ENCODE data around the gene CHID1.

CHID1 gene

GRCh38 chr11:933142-933851, 22.7 kb upstream of the CHID1 start:
- no peak for DNase-seq (ENCODE audit: low read depth in 2 of 2)

GRCh38 chr11:932435-932834, 21.8 kb upstream of the CHID1 start:
- DNase-seq (ENCODE audit: low read depth in 2 of 2): no peak

DNA sequence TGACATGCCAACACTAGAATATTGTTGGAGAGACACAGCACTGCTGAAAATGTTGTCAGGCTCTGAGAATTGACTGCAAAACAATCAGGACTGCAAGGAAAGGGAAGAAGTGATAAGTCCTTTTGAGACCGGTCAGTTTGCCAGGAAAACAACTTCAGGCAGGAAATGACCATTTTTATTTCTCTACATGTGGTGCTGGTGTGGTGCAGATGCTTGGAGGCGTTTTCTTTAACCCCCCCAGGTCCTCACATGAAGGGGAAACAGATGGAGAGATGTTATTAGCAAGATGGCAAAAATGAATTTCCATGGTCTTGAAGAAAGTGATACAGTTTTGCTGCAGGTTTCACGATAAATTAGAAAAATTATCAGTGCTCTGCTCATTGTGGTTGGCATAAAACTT, 20.8 kb upstream of the CHID1 start:
- DNase-seq (ENCODE audit: low read depth in 2 of 2): no peak

GRCh38 chr11:929405-929804, 18.8 kb upstream of the CHID1 start:
- no peak for DNase-seq (ENCODE audit: low read depth in 2 of 2)

DNA sequence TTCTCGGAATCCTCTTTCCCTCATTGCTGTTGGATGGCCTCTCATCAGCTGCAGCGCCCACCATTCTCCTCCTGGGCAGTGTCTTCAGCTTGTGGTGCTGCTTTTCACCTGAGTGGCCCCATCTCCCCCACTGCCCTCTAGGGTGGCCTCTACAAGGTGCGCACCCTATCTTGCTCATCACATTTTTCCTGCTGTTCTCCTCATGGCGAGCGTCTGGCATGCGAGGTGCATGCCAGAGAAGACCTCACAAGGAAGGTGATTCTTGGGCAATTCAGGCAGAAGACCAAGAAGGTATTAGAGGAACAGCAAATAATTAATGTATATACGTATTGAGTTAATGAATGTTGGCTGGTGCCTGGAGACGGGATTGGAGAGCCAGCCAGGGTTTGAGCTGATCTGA, 18.2 kb upstream of the CHID1 start:
- DNase-seq (ENCODE audit: low read depth in 2 of 2): no peak

DNA sequence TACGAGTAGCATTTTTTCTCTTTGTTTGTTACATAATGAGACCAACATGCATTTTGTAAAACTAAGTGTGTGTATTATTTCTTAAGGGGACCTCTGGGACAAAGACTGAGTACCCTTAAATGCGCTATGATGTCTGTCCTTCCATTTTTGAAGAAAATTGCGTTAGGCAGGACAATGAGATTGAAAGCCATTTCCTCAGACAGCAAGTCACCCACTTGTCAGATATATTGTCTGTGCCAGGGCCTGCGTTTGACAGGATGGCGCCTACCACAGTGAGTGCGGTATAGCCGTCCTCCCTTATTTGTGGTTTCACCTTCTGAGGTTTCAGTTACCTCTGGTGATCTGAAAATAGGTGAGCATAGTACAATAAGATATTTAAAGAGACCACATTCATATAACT, 17.3 kb upstream of the CHID1 start:
- no peak for DNase-seq (ENCODE audit: low read depth in 2 of 2)

DNA sequence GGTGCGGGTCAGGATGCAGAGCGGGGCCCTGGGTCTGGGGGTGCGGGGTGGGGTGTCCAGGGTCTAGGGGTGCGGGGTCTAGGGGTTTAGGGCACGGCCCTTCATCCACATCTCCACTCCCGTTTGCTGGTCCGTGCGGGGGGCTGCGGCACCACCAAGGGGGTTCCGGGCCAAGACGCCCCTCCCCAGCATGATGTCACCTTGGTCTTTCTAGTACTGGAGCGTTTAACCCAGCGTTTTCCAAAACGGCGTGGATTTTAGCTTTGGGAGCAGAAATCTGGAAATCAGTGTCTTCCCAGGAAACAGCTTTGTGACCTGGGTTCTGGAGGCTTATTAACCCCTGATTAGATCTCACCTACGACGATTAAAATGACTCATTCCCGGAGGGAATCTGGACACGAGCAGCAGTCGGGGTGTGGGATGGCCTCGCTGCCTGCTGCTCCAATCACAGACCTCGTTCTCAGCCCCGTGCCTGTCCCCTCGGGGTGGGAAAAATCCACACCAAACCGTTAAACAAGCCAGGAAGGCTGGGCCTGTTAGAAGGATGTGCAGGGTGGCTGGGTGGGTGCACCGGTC, 15.8 kb upstream of the CHID1 start:
- no peak for DNase-seq (ENCODE audit: low read depth in 2 of 2)

DNA sequence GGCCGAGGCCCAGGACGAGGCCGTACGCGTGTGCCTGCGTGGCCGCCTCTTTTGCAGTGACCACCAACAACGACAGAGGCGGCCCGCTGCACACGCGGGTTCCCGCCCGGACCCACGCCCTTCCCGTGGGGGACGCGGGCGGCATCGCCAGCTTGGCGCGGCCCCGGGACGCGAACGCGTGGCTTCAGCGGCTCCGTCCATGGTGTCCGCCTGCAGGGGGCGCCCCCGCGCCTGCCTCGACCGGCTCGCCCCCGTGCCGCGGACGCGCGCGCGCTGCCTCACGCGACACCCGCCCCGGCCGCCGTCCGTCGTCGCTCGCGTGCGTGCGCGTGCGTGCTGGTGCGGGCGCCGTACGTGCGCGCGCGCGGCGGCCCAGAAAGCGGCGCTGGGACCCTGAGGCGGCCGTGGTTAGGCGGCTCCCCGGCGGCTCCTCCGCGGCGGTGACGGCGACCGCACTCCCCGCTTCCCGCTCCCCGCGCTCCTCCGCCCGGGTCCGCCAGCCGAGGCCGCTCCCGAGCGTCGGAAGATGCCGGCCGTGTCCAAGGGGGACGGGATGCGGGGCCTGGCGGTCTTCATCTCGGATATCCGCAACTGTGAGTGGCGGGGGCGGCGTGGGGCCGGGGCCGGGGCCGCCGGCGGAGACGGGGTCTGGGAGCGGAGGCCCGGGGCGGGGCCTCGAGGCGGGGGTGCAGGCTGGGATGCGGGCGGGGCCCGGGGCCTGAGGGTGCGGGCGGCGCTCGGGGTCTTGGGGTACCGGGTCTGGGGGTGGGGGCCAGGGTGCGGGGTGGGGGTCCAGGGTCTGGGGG, 15.1 kb upstream of the CHID1 start, which contains the start of gene AP2A2:
Gene AP2A2 (plus strand): TSS at position 375 of the 806 bp plus-strand sequence. CDS start 152 bp downstream, at position 527.
- peak; percentile 73 to 91 for DNase-seq (ENCODE audit: low read depth in 2 of 2)

GRCh38 chr11:925158-925495, 14.5 kb upstream of the CHID1 start:
- DNase-seq (ENCODE audit: low read depth in 2 of 2): no peak

DNA sequence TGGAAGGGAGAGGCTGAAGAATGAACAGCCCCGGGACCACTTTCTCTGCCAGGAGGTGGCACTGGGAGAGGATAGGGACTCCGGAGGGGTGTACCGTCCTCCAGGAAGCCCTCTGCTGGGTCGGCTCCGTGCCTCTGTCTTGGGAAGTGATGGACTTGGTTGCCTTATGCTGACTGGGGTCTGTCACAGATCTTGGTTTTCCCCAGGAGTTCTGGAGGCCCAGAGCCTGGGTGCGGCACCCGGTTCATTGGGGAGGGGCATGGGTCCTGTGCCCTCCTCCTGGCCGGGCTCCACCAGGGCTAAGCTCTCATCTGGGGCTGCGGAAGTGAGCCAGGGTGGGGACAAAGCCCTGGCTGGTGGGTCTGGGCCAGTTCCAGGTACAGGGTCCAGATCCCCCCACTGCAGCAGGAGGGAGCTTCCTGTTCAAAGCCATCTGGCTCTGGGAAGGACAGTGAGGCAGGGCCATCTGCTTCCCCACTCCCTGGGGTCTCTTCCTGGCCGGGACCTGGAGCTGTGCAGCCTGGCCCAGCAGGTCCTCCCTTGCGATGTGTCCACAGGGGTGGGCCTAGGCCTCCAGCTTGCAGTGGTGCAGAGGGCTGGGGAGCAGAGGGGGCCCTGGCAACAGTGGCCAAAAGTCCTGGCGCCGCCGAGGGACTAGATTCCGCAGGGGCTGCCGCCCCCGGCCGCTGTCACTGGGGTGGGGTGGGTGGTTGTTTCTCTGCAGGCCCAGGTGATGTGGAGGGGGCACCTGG, 14.0 kb upstream of the CHID1 start:
- no peak for DNase-seq (ENCODE audit: low read depth in 2 of 2)

DNA sequence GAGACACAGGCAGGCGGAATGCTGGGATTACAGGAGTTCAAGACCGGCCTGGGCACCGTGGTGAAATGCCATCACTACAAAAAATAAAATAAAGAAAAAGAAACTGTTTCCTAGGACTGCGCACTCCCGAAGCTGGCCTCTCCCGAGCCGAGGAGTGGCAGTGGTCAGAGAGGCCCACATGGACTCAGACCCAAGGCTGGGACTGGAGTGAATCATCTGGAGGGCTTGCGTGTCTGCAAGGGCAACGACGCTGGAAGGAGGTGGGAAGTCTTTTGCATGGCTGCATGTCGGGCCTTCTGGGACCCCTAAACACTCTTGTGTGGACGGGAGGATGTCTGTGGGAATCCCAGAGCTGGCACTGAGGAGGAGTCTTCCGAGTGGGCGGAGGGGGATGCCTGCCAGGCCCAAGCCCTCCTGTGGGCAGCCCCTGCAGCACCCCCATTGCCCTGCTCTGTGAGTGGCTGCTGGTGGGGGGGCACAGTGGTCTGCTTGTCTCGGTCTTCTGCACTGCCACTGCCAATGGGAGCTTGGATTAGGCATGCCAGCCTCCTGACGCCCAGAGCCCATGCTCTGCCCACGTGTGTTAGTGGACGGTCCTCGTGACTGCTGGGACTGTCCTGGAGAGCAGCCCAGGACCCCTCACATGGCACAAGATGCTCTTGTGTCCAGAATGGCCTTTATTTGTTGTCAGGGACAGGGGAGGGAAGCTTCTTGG, 13.2 kb upstream of the CHID1 start:
- DNase-seq (ENCODE audit: low read depth in 2 of 2): no peak

- DNase-seq (ENCODE audit: low read depth in 2 of 2): no peak
Observed at GRCh38 chr11:921921-922678, 11.5 kb upstream of the CHID1 start.

DNA sequence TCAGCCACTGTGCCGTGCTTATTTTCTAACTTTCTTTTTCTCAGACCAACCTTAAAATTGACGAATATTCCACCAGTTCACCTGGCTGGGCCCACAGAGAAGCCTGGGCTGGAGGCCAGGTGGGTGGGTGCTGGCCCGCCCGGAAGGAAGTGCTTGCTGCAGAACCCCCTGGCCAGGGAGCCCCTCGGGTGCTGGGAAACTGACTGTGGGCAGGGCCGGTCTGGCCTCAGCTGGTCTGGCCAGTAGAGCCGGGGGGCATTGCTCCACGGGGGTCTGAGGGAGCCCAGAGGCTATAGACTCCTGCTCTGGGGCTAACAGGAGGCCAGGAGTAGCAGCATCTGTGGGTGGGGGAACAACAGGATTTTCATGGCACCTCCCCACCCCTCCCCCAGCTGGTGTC, 6.8 kb upstream of the CHID1 start:
- DNase-seq (ENCODE audit: low read depth in 2 of 2): no peak

DNA sequence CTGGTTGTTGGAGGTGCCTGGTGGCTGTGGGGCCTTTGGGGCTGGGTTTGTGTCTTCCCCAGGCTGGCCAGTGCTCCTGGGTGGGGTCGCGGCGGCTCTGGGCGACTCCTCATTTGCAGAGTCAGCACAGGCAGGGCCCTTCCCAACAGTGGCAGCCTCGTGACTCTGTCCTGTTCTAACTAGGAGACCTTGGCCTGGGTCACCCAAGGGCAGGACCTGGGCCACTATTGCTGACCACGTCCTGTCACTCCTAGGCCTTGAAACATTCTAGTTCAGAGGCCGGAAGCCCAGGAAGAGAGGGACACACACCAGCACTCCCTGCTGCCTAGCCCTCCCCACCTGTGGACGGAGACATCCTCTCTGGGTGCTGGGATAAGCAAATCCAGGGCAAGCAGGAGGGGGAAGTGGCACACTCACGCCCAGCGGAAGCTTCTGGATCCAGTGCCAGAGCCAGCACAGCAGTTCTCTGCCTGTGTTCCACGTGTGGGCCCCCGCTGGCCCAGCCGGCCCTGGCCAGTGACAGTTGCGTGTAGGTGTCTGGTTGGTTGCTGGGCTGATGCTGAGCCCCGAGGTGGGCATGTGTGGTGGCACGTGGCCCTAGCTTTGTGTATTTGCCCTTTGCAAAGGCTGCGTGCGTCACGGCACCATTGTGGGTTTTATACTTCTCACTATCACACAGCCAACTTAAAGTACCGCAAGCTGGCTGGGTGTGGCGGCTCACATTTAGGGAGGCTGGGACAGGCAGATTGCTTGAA, 4.3 kb upstream of the CHID1 start:
- DNase-seq (ENCODE audit: low read depth in 2 of 2): no peak

DNA sequence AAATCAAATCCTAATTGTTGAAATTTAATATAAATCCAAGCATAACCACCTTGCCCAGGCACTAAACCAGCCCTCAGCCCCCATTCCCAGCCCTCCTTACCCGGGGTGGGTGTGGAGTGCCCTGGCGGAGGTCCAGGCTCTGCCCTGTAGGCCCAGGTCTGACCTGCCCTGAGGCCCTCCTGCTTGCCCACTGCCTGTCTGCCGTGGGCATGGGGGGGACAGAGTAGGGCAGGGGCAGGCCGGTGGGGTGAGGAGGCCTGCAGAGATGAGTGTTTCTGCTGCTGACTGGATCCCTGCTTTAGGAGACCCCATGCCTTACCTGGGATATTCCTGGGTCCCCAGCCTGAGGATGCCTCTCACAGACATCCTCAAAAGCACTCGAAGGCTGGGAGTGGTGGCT, 3.6 kb upstream of the CHID1 start:
- DNase-seq (ENCODE audit: low read depth in 2 of 2): no peak

DNA sequence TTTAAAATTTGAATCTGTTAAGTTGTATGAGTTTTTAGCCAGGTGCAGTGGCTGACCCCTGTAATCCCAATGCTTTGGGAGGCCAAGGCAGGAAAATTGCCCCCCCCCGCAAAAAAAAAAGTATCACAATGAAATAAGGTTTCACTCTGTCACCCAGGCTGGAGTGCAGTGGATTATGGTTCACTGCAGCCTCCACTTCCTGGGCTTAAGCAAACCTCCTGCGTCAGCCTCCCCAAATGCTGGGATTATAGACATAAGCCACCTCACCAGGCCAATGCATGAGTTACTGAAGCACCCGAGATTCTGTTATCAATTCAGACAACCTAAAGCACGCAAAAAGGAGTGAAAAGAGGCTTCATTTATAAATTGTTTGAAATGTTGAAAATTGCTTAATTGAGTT, 2.4 kb upstream of the CHID1 start:
- no peak for DNase-seq (ENCODE audit: low read depth in 2 of 2)

- DNase-seq (ENCODE audit: low read depth in 2 of 2): no peak
Observed at GRCh38 chr11:912266-912665, 1.7 kb upstream of the CHID1 start.

- DNase-seq (ENCODE audit: low read depth in 2 of 2): no peak
Observed at GRCh38 chr11:911890-912219, 1.2 kb upstream of the CHID1 start.

- DNase-seq (ENCODE audit: low read depth in 2 of 2): peak in 1 of 2 donors; percentile 25
Observed at GRCh38 chr11:911031-911889, 650 bp upstream of the CHID1 start.
